Measurements from ENCODE around the gene BICDL1. TPM values are rescaled to one million over a fixed set of nuclear protein-coding genes. Genes with fewer than 3 reads are reported as not detected.

BICDL1 gene
- total RNA-seq, 1 experiment from 2014 or later: 18.2 TPM

DNA sequence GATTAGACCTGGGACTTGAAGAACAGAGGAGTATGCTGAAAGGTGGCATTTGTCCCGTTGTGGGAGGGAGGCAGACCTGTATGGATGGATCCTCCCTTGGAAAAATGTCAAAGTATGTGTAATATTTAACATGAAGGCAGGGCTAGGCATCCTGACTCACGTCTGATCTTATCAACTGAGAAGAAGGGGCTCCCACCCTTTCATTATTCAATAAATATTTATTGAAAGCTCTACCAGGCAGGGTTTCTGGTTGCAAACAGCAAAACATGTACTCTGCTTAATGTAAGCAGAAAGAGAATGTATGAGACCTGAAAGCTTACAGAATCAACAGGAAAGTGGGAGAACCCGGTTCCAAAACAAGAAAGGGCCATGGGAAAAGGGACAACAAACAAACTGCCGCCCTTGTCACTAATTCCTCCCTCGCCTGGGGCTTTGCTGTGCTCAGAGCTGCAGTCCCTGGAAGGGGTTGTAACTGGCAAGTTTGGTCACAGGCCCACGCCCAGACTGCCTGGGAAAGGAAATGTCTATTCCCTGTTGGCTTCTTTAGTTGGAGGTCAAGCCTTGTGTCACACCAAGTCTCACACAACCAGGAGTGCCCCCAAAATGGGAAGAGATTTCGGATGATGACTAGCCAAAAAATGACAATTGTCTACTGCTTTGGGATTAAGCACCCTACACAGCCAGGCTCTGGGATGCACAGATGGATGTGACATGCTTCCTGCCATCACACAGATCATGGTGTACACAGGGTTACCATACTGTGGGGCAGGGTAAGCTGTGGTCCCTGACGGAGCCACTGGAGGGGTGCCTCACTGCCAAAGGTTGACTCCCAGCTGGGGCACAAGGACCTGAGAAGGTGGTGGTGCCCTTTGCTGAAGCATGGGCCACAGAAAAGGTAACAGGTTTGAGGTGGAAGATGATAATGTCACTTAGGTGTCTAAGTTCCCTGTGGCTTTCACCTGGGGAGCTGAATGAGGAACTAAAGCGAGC is 90.7 kb downstream of the BICDL1 start:
- CTCF ChIA-PET: no interaction called here
- intact Hi-C loops (cut with micrococcal nuclease): no loop called here
- Histone ChIP-seq H3K9me2 (ENCODE audit: insufficient read depth) (no peaks in the 10 kb centered on the region), H3K4me3 (replicated peaks in 1 of 2; ENCODE audit: low read depth in 1 of 2, low read length in 2 of 2) (0 out of 4 replicates have a peak overlapping the region, but pooled peaks of 1 of the 2 experiments have one; percentile 16), H4K20me1 (ENCODE audit: insufficient read depth) (no peaks in the 10 kb centered on the region), H3K27me3 (ENCODE audit: insufficient read depth, low read length) (no peaks in the 10 kb centered on the region), H3K4me1 (ENCODE audit: control insufficient read depth in 1 of 2, insufficient read depth in 2 of 2, low read length in 2 of 2) (peaks cover 17 to 22% of the 10 kb centered on the region in 2 experiments), H3K9me3 (ENCODE audit: control insufficient read depth in 1 of 2, insufficient read depth in 1 of 2, low read depth in 1 of 2, low read length in 2 of 2) (no peaks in the 10 kb centered on the region), H2AFZ (ENCODE audit: low read depth, low read length, poor library complexity, severe bottlenecking) (no peak overlapping the region), H3K79me2 (ENCODE audit: insufficient read depth, low read length) (no peaks in the 10 kb centered on the region), H3K9ac (ENCODE audit: low read length) (peak overlapping the region; percentile 17; the same call in 1 of the 2 replicates), H3K36me3 (ENCODE audit: control insufficient read depth in 1 of 2, insufficient read depth in 2 of 2, low read length in 2 of 2) (no peaks in the 10 kb centered on the region), H3K27ac (ENCODE audit: low read depth, low read length) (peak overlapping the region; percentile 13; the same call in 1 of the 2 replicates), H3K4me2 (ENCODE audit: low read length) (peak overlapping the region; percentile 60)
- BruUV-seq (replicated peaks): no TSS peak
- POLR2A ChIA-PET: no interaction called here
- DNase-seq (ENCODE audit: low read depth, low spot score) (peak; percentile 18), ATAC-seq (peak; percentile 80)
- 0 out of 2 replicates have a peak, but pooled peaks have one; percentile 18 for TF ChIP-seq SP1 (IDR thresholded peaks at IDR 0.05; ENCODE audit: low read depth)
- no peak for TF ChIP-seq ZFX (IDR thresholded peaks at IDR 0.05)
- RAD21 ChIA-PET (ENCODE audit: low non-redundant PET in 1 of 2, low total read pairs in 2 of 2, uncharacterized antibody in 2 of 2, unreplicated experiment in 2 of 2): no interaction called here

DNA sequence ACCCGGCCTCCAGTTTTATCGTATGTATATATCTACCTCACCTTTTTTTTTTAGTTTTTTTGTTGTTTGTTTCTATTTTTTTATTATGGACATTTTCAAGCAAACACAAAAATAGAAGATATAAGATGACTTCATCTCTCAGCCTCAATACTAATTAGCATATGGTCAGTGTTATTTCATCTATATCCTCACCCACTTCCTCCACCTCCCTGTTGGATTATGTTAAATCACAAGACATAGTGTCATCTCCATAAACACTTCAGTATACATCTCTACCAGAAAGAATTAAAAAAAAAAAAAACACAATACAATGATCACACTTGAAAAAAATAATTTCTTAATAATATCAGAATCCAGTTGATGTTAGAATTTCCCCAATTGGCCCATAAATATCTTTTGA is 92.6 kb downstream of the BICDL1 start:
- Histone ChIP-seq H4K20me1 (ENCODE audit: insufficient read depth) (no peaks in the 10 kb centered on the region), H3K9me2 (ENCODE audit: insufficient read depth) (no peaks in the 10 kb centered on the region), H2AFZ (ENCODE audit: low read depth, low read length, poor library complexity, severe bottlenecking) (no peak overlapping the region), H3K9me3 (ENCODE audit: control insufficient read depth in 1 of 2, insufficient read depth in 1 of 2, low read depth in 1 of 2, low read length in 2 of 2) (no peaks in the 10 kb centered on the region), H3K79me2 (ENCODE audit: insufficient read depth, low read length) (no peaks in the 10 kb centered on the region), H3K4me3 (replicated peaks in 1 of 2; ENCODE audit: low read depth in 1 of 2, low read length in 2 of 2) (no peak overlapping the region), H3K27ac (ENCODE audit: low read depth, low read length) (no peak overlapping the region), H3K36me3 (ENCODE audit: control insufficient read depth in 1 of 2, insufficient read depth in 2 of 2, low read length in 2 of 2) (no peaks in the 10 kb centered on the region), H3K9ac (ENCODE audit: low read length) (no peak overlapping the region), H3K4me1 (ENCODE audit: control insufficient read depth in 1 of 2, insufficient read depth in 2 of 2, low read length in 2 of 2) (peaks cover 25 to 31% of the 10 kb centered on the region in 2 experiments), H3K4me2 (ENCODE audit: low read length) (no peak overlapping the region), H3K27me3 (ENCODE audit: insufficient read depth, low read length) (no peaks in the 10 kb centered on the region)
- RAD21 ChIA-PET (ENCODE audit: low non-redundant PET in 1 of 2, low total read pairs in 2 of 2, uncharacterized antibody in 2 of 2, unreplicated experiment in 2 of 2): interaction anchor here in 1 of 2 experiments (0.7 kb wide), 1 partner anchor 107 kb away, joined by 3 read pairs; no protein-coding TSS in a partner anchor
- DNase-seq (ENCODE audit: low read depth, low spot score): no peak
- no peak for TF ChIP-seq JUND (IDR thresholded peaks at IDR 0.05)
- no peak for ATAC-seq
- BruUV-seq (replicated peaks): no TSS peak
- POLR2A ChIA-PET: interaction anchor here (0.7 kb wide), 1 partner anchor 155 kb away, joined by 3 read pairs; no protein-coding TSS in a partner anchor
- CTCF ChIA-PET: no interaction called here
- intact Hi-C loops (cut with micrococcal nuclease): no loop called here
